ENCODE measurements around the gene PCNX3. TPM values are rescaled to one million over a fixed set of nuclear protein-coding genes. Genes with fewer than 3 reads are reported as not detected.

The PCNX3 gene
- total and polyA plus RNA-seq, 2 of the 13 experiments (the other 11 are each of a cell fraction or from before 2014, with no cell fraction given), result 16.2 to 23.0 TPM

GRCh38 chr11:65662799-65663638 is 47.4 kb downstream of the PCNX3 start, which contains the start of gene RELA (continued):
- no peak for TF ChIP-seq ZFP41 (CRISPR knock-in tag; IDR thresholded peaks at IDR 0.05; ENCODE audit: borderline replicate concordance)
- TF ChIP-seq SMAD1 (CRISPR knock-in tag; IDR thresholded peaks at IDR 0.05; ENCODE audit: borderline replicate concordance, low read depth), result 0 out of 2 replicates have a peak, but pooled peaks have one; percentile 38
- TF ChIP-seq, protein P1, sequence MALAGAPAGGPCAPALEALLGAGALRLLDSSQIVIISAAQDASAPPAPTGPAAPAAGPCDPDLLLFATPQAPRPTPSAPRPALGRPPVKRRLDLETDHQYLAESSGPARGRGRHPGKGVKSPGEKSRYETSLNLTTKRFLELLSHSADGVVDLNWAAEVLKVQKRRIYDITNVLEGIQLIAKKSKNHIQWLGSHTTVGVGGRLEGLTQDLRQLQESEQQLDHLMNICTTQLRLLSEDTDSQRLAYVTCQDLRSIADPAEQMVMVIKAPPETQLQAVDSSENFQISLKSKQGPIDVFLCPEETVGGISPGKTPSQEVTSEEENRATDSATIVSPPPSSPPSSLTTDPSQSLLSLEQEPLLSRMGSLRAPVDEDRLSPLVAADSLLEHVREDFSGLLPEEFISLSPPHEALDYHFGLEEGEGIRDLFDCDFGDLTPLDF (CRISPR knock-in tag; IDR thresholded peaks at IDR 0.05), result peak; percentile 73; the same call in 1 of the 2 replicates
- peak; percentile 77 for TF ChIP-seq ASH2L (IDR thresholded peaks at IDR 0.05; ENCODE audit: insufficient read length, low read depth, low read length)
- TF ChIP-seq ARNT2 (CRISPR knock-in tag; IDR thresholded peaks at IDR 0.05; ENCODE audit: low read depth), result peak; percentile 63; the same call in 1 of the 2 replicates
- peak; percentile 43; the same call in 1 of the 2 replicates for TF ChIP-seq IKZF5 (CRISPR knock-in tag; IDR thresholded peaks at IDR 0.05)
- no peak for TF ChIP-seq GFI1 (CRISPR knock-in tag; IDR thresholded peaks at IDR 0.05; ENCODE audit: borderline replicate concordance)
- TF ChIP-seq ERF (CRISPR knock-in tag; IDR thresholded peaks at IDR 0.05), result peak; percentile 80
- 0 out of 2 replicates have a peak, but pooled peaks have one; percentile 58 for TF ChIP-seq CHCHD3 (CRISPR knock-in tag; IDR thresholded peaks at IDR 0.05)
- TF ChIP-seq ZNF691 (CRISPR knock-in tag; IDR thresholded peaks at IDR 0.05; ENCODE audit: borderline replicate concordance, low read depth), result 0 out of 2 replicates have a peak, but pooled peaks have one; percentile 36
- no peak for TF ChIP-seq ZNF75D (CRISPR knock-in tag; IDR thresholded peaks at IDR 0.05; ENCODE audit: borderline replicate concordance)
- no peak for TF ChIP-seq BRD4 (CRISPR knock-in tag; IDR thresholded peaks at IDR 0.05)
- peak; percentile 97 for TF ChIP-seq ZNF441 (CRISPR knock-in tag; IDR thresholded peaks at IDR 0.05; ENCODE audit: borderline replicate concordance)
- TF ChIP-seq FOXA1 (IDR thresholded peaks at IDR 0.05), result no peak
- TF ChIP-seq FOXA1 (CRISPR knock-in tag; IDR thresholded peaks at IDR 0.05), result no peak
- TF ChIP-seq BHLHE40 (IDR thresholded peaks at IDR 0.05; ENCODE audit: low read length), result peak; percentile 48
- TF ChIP-seq, protein P2, sequence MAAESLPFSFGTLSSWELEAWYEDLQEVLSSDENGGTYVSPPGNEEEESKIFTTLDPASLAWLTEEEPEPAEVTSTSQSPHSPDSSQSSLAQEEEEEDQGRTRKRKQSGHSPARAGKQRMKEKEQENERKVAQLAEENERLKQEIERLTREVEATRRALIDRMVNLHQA (CRISPR knock-in tag; IDR thresholded peaks at IDR 0.05), result no peak
- no peak for TF ChIP-seq KMT2B (CRISPR knock-in tag; IDR thresholded peaks at IDR 0.05)
- TF ChIP-seq SRF (IDR thresholded peaks at IDR 0.05; ENCODE audit: low read depth, low read length), result no peak
- TF ChIP-seq PTBP1 (IDR thresholded peaks at IDR 0.05; ENCODE audit: low read depth, low read length, poor library complexity, severe bottlenecking), result no peak
- TF ChIP-seq PHF5A (CRISPR knock-in tag; IDR thresholded peaks at IDR 0.05; ENCODE audit: low read depth, unreplicated experiment), result peak; percentile 61
- no peak for TF ChIP-seq KDM3A (CRISPR knock-in tag; IDR thresholded peaks at IDR 0.05; ENCODE audit: low read depth)
- TF ChIP-seq, protein P3, sequence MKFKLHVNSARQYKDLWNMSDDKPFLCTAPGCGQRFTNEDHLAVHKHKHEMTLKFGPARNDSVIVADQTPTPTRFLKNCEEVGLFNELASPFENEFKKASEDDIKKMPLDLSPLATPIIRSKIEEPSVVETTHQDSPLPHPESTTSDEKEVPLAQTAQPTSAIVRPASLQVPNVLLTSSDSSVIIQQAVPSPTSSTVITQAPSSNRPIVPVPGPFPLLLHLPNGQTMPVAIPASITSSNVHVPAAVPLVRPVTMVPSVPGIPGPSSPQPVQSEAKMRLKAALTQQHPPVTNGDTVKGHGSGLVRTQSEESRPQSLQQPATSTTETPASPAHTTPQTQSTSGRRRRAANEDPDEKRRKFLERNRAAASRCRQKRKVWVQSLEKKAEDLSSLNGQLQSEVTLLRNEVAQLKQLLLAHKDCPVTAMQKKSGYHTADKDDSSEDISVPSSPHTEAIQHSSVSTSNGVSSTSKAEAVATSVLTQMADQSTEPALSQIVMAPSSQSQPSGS (CRISPR knock-in tag; IDR thresholded peaks at IDR 0.05), result peak; percentile 74; the same call in 1 of the 2 replicates
- no peak for TF ChIP-seq MBD4 (IDR thresholded peaks at IDR 0.05; ENCODE audit: borderline replicate concordance, low read length)
